WTC11 (cell line): ENCODE measurements around the gene TMEM243. TPM values are rescaled to one million over a fixed set of nuclear protein-coding genes. Genes with fewer than 3 reads are reported as not detected.

Source experiments
- ATAC-seq: fragments of 200-7000 bp; cut with Tn5 transposase; 2 replicates; pipeline ENCODE4 v1.10.0; 2021; ENCODE audit warnings: mild to moderate bottlenecking, moderate library complexity
- CTCF ChIA-PET: fragments of 300-600 bp; sonication (Branson Sonifier 250); formaldehyde crosslinking; loops from one replicate; lab custom pipeline; 2021; ENCODE audit warnings: antibody characterized with exemption; lab: Charles Lee
- POLR2A ChIA-PET: fragments of 350-600 bp; sonication (Branson Sonifier 250); formaldehyde crosslinking; loops from one replicate; lab custom pipeline; 2021; ENCODE audit warnings: antibody characterized with exemption; lab: Charles Lee
- DNase-seq: peaks from one replicate; pipeline ENCODE4 v3.0.0; 2021; ENCODE audit warnings: low spot score
- H3K27ac Mint-ChIP-seq: 2 replicates; pipeline ENCODE4 v1.8.0; 2021; ENCODE audit warnings: mixed read lengths
- H3K27me3 Mint-ChIP-seq: 2 replicates; pipeline ENCODE4 v1.8.0; 2021; ENCODE audit warnings: low read depth, mild to moderate bottlenecking, moderate library complexity, mixed read lengths
- H3K36me3 Mint-ChIP-seq: 2 replicates; pipeline ENCODE4 v1.8.0; 2021; ENCODE audit warnings: mixed read lengths
- H3K4me1 Mint-ChIP-seq: 2 replicates; pipeline ENCODE4 v1.8.0; 2022; ENCODE audit warnings: mixed read lengths
- H3K4me3 Mint-ChIP-seq: 2 replicates; pipeline ENCODE4 v1.8.0; 2021; ENCODE audit warnings: mild to moderate bottlenecking, moderate library complexity, mixed read lengths
- H3K9me3 Mint-ChIP-seq: 2 replicates; pipeline ENCODE4 v1.8.0; 2021; ENCODE audit warnings: mixed read lengths
- AFF4 ChIP-seq: sonication (generic); formaldehyde crosslinking; IDR thresholded peaks from 2 replicates; pipeline ENCODE4 v1.8.1; 2023; ENCODE audit warnings: mild to moderate bottlenecking, missing genetic modification reagents, borderline replicate concordance
- AR ChIP-seq: fragments of 250-450 bp; sonication (Bioruptor Pico); IDR thresholded peaks from 2 replicates; pipeline ENCODE4 v1.9.0; 2021; ENCODE audit warnings: mild to moderate bottlenecking
- ARID4B ChIP-seq: sonication (generic); formaldehyde crosslinking; IDR thresholded peaks from 2 replicates; pipeline ENCODE4 v1.8.0; 2023; ENCODE audit warnings: missing genetic modification reagents, mild to moderate bottlenecking, borderline replicate concordance
- CREB1 ChIP-seq: sonication (generic); formaldehyde crosslinking; IDR thresholded peaks from 2 replicates; pipeline ENCODE4 v1.8.0; 2023; ENCODE audit warnings: mild to moderate bottlenecking, missing genetic modification reagents
- IRF2 ChIP-seq: sonication (generic); formaldehyde crosslinking; IDR thresholded peaks from 2 replicates; pipeline ENCODE4 v1.8.0; 2022; ENCODE audit warnings: low read depth, missing genetic modification reagents, borderline replicate concordance
- KAT7 ChIP-seq: sonication (generic); formaldehyde crosslinking; IDR thresholded peaks from 2 replicates; pipeline ENCODE4 v1.8.1; 2023; ENCODE audit warnings: missing genetic modification reagents, mild to moderate bottlenecking, borderline replicate concordance
- MAX ChIP-seq: sonication (generic); formaldehyde crosslinking; IDR thresholded peaks from 2 replicates; pipeline ENCODE4 v1.8.0; 2022; ENCODE audit warnings: mild to moderate bottlenecking, missing genetic modification reagents
- MYBL2 ChIP-seq: sonication (generic); formaldehyde crosslinking; IDR thresholded peaks from 2 replicates; pipeline ENCODE4 v1.8.1; 2023; ENCODE audit warnings: mild to moderate bottlenecking, moderate library complexity, missing genetic modification reagents
- NFATC4 ChIP-seq: fragments of 250-450 bp; sonication (Bioruptor Pico); IDR thresholded peaks from 2 replicates; pipeline ENCODE4 v1.9.0; 2021; ENCODE audit warnings: mild to moderate bottlenecking
- NFE2L1 ChIP-seq: sonication (generic); formaldehyde crosslinking; IDR thresholded peaks from 2 replicates; pipeline ENCODE4 v1.8.1; 2023; ENCODE audit warnings: missing genetic modification reagents
- NR1H2 ChIP-seq: sonication (generic); formaldehyde crosslinking; IDR thresholded peaks from 2 replicates; pipeline ENCODE4 v1.9.0; 2021; ENCODE audit warnings: mild to moderate bottlenecking, moderate library complexity, missing genetic modification reagents
- NR3C1 ChIP-seq: sonication (generic); formaldehyde crosslinking; conservative IDR thresholded peaks from 2 replicates; pipeline ENCODE4 v1.8.1; 2023; ENCODE audit warnings: low read depth, mild to moderate bottlenecking, missing genetic modification reagents
- OVOL2 ChIP-seq: fragments of 250-450 bp; sonication (Bioruptor Pico); IDR thresholded peaks from 2 replicates; pipeline ENCODE4 v1.9.0; 2021; ENCODE audit warnings: mild to moderate bottlenecking, borderline replicate concordance
- RORB ChIP-seq: fragments of 250-450 bp; sonication (Bioruptor Pico); IDR thresholded peaks from 2 replicates; pipeline ENCODE4 v1.9.0; 2021; ENCODE audit warnings: mild to moderate bottlenecking
- SMAD4 ChIP-seq: sonication (generic); formaldehyde crosslinking; IDR thresholded peaks from 2 replicates; pipeline ENCODE4 v1.8.0; 2022; ENCODE audit warnings: mild to moderate bottlenecking, missing genetic modification reagents
- TEAD1 ChIP-seq: sonication (generic); formaldehyde crosslinking; IDR thresholded peaks from 2 replicates; pipeline ENCODE4 v1.8.0; 2022; ENCODE audit warnings: mild to moderate bottlenecking, missing genetic modification reagents
- TEAD4 ChIP-seq: sonication (generic); formaldehyde crosslinking; IDR thresholded peaks from 2 replicates; pipeline ENCODE4 v1.8.0; 2022; ENCODE audit warnings: mild to moderate bottlenecking, missing genetic modification reagents
- ZNF121 ChIP-seq: sonication (generic); formaldehyde crosslinking; IDR thresholded peaks from 2 replicates; pipeline ENCODE4 v1.8.0; 2023; ENCODE audit warnings: missing genetic modification reagents
- ZNF263 ChIP-seq: sonication (generic); formaldehyde crosslinking; IDR thresholded peaks from 2 replicates; pipeline ENCODE4 v1.8.1; 2022; ENCODE audit warnings: low read depth, mild to moderate bottlenecking, moderate library complexity, missing genetic modification reagents
- ZNF425 ChIP-seq: fragments of 250-450 bp; sonication (Bioruptor Pico); conservative IDR thresholded peaks from 2 replicates; pipeline ENCODE4 v1.9.0; 2021; ENCODE audit warnings: mild to moderate bottlenecking
- ZNF512 ChIP-seq: sonication (generic); formaldehyde crosslinking; IDR thresholded peaks from 2 replicates; pipeline ENCODE4 v1.8.1; 2022; ENCODE audit warnings: missing genetic modification reagents, borderline replicate concordance
- total RNA-seq: library from RNA; stranded (reverse); gene quantifications from 3 replicates; pipeline ENCODE4 v1.2.3, GENCODE V29; 2021

The TMEM243 gene
- total RNA-seq, 1 experiment from 2014 or later, result 29.0 TPM

- TF ChIP-seq ZNF425 (CRISPR knock-in tag) (no peak), AFF4 (no peak), ZNF512 (CRISPR knock-in tag) (no peak), IRF2 (no peak), NFE2L1 (CRISPR knock-in tag) (no peak), ZNF263 (CRISPR knock-in tag) (no peak), AR (CRISPR knock-in tag) (no peak), RORB (no peak), MYBL2 (CRISPR knock-in tag) (no peak), NR1H2 (CRISPR knock-in tag) (no peak), ZNF121 (no peak), NFATC4 (CRISPR knock-in tag) (no peak), TEAD1 (CRISPR knock-in tag) (no peak)
Measured at GRCh38 chr7:87234949-87235348, 15.4 kb upstream of the TMEM243 start (continued).

- Mint-ChIP-seq H3K27ac (no peak overlapping the region), H3K9me3 (no peaks in the 10 kb centered on the region), H3K4me1 (no peaks in the 10 kb centered on the region), H3K36me3 (no peaks in the 10 kb centered on the region), H3K4me3 (no peak overlapping the region), H3K27me3 (peaks cover 7% of the 10 kb centered on the region; the same call in 1 of the 2 replicates)
- DNase-seq, result no peak
- no peak for ATAC-seq
- ChIA-PET POLR2A (no interaction called here), CTCF (no interaction called here)
- TF ChIP-seq NR3C1 (CRISPR knock-in tag), result no peak
- no peak for TF ChIP-seq ZNF121
- TF ChIP-seq OVOL2 (CRISPR knock-in tag), result no peak
- no peak for TF ChIP-seq SMAD4 (CRISPR knock-in tag)
- no peak for TF ChIP-seq TEAD4 (CRISPR knock-in tag)
- TF ChIP-seq ZNF425 (CRISPR knock-in tag), result no peak
- no peak for TF ChIP-seq MAX (CRISPR knock-in tag)
- no peak for TF ChIP-seq KAT7
- TF ChIP-seq ARID4B, result no peak
- TF ChIP-seq CREB1 (CRISPR knock-in tag), result no peak
Measured at GRCh38 chr7:87231711-87232110, 12.2 kb upstream of the TMEM243 start.
